Esophagus squamous epithelium (tissue), 4 donors: ENCODE measurements around the gene SEMA4D.

Source experiments
- CTCF ChIP-seq, 6 experiments: fragments of 450-650 bp in 4 of 6; fragments of 200-600 bp in 2 of 6; sonication (generic) in 2 of 6; IDR thresholded peaks; one replicate each; pipeline ENCODE4 v1.5.1; 2016 to 2019; ENCODE audit warnings: antibody characterized with exemption in 6 of 6, mild to moderate bottlenecking in 4 of 6, moderate library complexity in 4 of 6
- POLR2A ChIP-seq, 4 donors: fragments of 450-650 bp; IDR thresholded peaks; one replicate each; pipeline ENCODE4 v1.6.1; 2017; ENCODE audit warnings: antibody characterized with exemption in 4 of 4, mild to moderate bottlenecking in 4 of 4, moderate library complexity in 3 of 4

DNA sequence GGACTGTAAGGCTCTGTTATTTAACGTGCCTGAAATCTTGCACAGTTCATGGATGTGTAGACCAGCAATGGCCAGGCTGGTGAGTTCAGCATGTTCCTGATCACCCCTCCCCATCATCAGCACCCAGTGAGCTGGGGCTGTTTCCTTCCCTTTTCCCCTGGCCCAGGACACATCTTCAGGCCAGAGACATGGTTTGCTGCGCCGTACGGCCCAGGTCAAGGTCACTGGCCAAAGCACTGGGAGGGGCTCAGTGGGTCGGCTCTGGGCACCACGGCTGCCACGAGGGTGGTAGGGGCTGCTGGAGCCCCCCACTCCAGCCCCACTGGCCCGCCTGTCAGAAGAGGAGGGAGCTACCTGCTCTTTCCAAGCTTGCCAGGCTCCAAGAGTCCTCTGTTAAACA lies 55.9 kb downstream of the SEMA4D start:
- TF ChIP-seq CTCF (IDR thresholded peaks at IDR 0.05) = no peak
- no peak for TF ChIP-seq POLR2A (IDR thresholded peaks at IDR 0.05)
